Omental fat pad (tissue), 4 donors: Measurements from ENCODE around the gene RALGAPB. TPM values are rescaled to one million over a fixed set of nuclear protein-coding genes. Genes with fewer than 3 reads are reported as not detected.
"Not testable (repeated sequence)": the region's sequence is repeated elsewhere in the genome, so short reads cannot be mapped to it uniquely, and the experiment has no call there.

ENCODE experiments used
- ATAC-seq: fragments of 150-250 bp; one replicate; pipeline ENCODE4 v1.9.1; 2016; ENCODE audit warnings: mild to moderate bottlenecking, moderate library complexity; ENCODE audit not compliant: low FRiP score
- DNase-seq: peaks from one replicate; pipeline ENCODE4 v3.0.0-alpha.2; 2019; ENCODE audit warnings: low spot score
- total RNA-seq, 4 donors: library from RNA; depleted of rRNA; stranded (reverse); fragments of >200 nt; gene quantifications; one replicate each; pipeline ENCODE4 v1.1.0, GENCODE V29; 2016
- TF ChIP-seq, protein P1 (sequence below), 3 donors: fragments of 450-650 bp; IDR thresholded peaks; one replicate each; pipeline ENCODE4 v1.5.1; 2016 to 2017; ENCODE audit warnings: antibody characterized with exemption in 3 of 3, mild to moderate bottlenecking in 3 of 3, moderate library complexity in 2 of 3

RALGAPB gene
- total RNA-seq, 4 donors from 2014 or later, result 27.1 to 39.9 (median 32.3) TPM

DNA sequence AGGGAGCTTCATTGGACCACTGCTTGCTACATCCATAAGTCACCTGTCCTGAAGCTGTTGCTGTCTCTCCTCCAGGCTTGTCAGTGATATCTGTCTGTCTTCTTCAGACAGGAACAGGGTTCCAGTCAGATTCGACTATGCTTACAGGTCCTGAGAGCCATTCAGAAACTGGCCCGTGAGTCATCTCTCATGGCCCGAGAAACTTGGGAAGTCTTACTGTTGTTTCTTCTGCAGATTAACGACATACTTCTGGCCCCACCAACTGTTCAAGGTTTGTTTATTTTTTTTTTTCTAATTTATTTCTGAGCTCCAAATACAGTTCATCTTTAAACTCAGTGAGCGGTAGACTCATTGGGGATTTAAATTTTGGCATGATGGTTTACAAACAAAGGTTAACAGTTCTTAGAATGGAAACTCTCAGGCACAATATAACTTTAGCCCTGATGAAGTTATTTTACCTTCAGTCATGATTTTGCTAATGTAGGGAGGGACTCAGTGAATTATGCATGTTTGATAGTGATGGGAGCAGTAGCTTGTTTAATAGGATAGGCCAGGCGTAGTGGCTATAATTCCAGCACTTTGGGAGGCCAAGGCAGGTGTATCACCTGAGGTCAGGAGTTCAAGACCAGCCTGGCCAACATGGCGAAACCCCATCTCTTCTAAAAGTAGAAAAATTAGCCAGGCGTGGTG, 24.7 kb downstream of the RALGAPB start:
- TF ChIP-seq, protein P1, sequence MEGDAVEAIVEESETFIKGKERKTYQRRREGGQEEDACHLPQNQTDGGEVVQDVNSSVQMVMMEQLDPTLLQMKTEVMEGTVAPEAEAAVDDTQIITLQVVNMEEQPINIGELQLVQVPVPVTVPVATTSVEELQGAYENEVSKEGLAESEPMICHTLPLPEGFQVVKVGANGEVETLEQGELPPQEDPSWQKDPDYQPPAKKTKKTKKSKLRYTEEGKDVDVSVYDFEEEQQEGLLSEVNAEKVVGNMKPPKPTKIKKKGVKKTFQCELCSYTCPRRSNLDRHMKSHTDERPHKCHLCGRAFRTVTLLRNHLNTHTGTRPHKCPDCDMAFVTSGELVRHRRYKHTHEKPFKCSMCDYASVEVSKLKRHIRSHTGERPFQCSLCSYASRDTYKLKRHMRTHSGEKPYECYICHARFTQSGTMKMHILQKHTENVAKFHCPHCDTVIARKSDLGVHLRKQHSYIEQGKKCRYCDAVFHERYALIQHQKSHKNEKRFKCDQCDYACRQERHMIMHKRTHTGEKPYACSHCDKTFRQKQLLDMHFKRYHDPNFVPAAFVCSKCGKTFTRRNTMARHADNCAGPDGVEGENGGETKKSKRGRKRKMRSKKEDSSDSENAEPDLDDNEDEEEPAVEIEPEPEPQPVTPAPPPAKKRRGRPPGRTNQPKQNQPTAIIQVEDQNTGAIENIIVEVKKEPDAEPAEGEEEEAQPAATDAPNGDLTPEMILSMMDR (IDR thresholded peaks at IDR 0.05), result no peak
- ATAC-seq, result no peak
- no peak for DNase-seq

DNA sequence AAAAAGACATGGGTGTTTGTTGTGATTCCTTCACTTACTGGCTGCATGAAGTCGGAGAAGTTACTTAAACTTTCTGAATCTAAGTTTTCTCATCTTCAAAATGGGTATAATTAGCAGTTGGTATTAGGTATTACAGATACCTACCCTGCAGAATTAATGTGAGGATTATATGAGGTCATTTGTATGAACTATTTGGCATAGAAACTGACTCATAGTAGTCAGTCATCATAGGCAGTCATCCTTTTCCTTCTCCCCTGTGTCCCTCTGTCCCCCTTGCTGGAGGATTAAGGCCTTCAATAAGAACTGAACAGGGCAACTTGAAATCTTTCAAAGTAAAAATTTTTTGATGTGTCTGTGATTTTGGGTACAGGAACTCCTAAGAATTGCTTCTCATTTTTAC, 26.3 kb downstream of the RALGAPB start:
- DNase-seq, result no peak
- TF ChIP-seq, protein P1 (IDR thresholded peaks at IDR 0.05), result no peak
- ATAC-seq, result no peak

DNA sequence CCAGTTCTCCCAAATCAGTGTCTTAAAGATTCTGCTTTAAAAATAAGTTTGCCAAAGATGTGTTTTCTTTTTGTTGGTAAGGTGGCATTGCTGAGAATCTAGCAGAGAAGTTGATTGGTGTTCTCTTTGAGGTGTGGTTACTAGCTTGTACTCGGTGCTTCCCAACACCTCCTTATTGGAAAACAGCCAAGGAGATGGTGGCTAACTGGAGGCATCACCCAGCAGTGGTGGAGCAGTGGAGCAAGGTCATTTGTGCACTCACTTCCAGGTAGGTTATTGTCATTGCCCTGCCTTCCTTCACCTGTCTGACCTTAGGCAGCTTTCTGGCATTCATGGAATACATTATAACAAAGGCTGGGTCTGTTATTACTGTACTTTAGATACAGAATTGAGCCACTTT, 26.7 kb downstream of the RALGAPB start:
- TF ChIP-seq, protein P1 (IDR thresholded peaks at IDR 0.05), result no peak
- DNase-seq (no peak), ATAC-seq (no peak)

DNA sequence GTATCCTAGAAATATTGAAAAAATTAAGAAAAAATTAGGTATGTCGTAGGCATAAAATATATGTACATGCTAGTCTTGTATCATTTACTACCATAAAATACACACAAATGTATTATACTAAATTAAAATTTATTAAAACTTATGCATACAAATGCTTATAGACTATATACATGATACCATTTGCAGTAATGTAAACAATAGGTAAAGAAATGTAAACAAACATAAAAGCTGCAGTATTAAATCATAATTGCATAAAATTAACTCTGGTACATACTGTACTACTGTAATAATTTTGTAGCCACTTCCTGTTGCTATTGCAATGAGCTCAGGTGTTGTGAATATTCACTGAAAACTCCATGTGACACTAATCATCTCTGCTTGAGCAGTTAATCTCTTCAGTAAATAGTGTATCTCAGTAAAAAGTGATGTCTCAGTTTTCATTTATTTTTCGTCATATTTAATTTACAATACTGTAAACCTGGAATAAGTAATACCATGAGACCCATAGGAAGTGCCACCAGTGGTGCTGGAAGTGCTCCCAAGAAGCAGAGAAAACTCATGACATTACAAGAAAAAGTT, 29.3 kb downstream of the RALGAPB start:
- TF ChIP-seq, protein P1 (IDR thresholded peaks at IDR 0.05), result no peak
- no peak for ATAC-seq
- DNase-seq, result no peak

DNA sequence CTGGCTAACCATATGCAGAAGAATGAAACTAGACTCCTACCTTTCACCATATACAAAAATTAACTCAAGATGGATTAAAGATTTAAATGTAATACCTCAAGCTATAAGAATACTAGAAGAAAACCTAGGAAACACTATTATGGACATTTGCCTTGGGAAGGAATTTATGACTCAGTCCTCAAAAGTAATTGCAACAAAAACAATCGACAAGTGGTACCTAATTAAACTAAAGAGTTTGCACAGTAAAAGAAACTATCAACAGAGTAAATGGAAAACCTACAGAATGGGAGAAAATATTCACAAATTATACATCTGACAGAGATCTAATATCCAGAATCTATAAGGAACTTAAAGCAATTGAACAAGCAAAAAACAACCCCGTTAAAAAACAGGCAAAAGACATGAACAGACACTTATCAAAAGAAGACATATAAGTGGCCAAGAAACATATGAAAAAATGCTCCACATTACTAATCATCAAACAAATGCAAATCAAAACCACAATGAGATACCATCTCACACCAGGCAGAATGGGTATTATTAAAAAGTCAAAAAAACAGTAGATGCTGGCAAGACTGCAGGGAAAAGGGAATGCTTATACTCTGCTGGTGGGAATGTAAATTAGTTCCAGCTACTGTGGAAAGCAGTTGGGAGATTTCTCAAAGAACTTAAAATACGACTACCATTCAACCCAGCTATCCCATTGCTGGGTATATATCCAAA, 31.9 kb downstream of the RALGAPB start:
- ATAC-seq, result no peak
- TF ChIP-seq, protein P1 (IDR thresholded peaks at IDR 0.05), result no peak
- no peak for DNase-seq

DNA sequence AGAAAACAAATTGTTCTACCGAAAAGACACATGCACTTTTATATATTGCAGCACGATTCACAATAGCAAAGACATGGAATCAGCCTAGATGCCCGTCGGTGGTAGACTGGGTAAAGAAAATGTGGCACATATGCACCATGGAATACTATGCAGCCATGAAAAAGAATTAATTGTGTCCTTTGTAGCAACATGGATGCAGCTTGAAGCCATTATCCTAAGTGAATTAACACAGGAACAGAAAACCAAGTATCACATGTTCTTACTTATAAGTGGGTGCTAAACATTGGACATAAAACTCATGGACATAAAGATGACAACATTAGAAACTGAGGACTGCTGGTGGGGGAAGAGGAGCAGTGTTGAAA, 32.4 kb downstream of the RALGAPB start:
- TF ChIP-seq, protein P1 (IDR thresholded peaks at IDR 0.05), result no peak
- no peak for DNase-seq
- ATAC-seq, result no peak

DNA sequence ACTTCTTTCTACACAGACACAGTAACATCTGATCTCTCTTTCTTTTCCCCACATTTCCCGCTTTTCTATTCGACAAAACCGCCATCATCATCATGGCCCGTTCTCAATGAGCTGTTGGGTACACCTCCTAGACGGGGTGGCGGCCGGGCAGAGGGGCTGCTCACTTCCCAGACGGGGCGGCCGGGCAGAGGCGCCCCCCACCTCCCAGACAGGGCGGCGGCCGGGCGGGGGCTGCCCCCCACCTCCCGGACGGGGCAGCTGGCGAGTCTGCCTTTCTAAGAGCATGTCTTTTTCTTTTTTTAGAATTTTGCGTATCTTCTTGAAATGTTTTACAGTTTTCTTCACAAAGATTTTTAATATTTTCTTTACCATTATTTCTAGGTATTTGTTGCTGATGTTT, 39.1 kb downstream of the RALGAPB start:
- not testable (repeated sequence) for ATAC-seq, DNase-seq
